Neural cell (in vitro differentiated cells): ENCODE measurements around the gene ARMC2.

Source experiments
- CTCF ChIP-seq: fragments of 450-650 bp; IDR thresholded peaks from 2 replicates; pipeline ENCODE4 v1.5.1; 2014; ENCODE audit warnings: antibody characterized with exemption, mild to moderate bottlenecking, moderate library complexity; ENCODE audit not compliant: poor library complexity, severe bottlenecking
- EZH2 ChIP-seq: fragments of 200-600, 300-800 bp; shearing (Covaris generic), sonication (generic); IDR thresholded peaks from 2 replicates; pipeline ENCODE4 v1.6.1; 2014; ENCODE audit warnings: antibody characterized with exemption, low read length, borderline replicate concordance, mild to moderate bottlenecking; ENCODE audit not compliant: insufficient read depth, poor library complexity, severe bottlenecking
- POLR2AphosphoS5 ChIP-seq: IDR thresholded peaks from 2 replicates; pipeline ENCODE4 v1.6.1; 2012
- RAD21 ChIP-seq: fragments of 450-650 bp; conservative IDR thresholded peaks from 2 replicates; pipeline ENCODE4 v1.6.1; 2014; ENCODE audit warnings: antibody characterized with exemption, mild to moderate bottlenecking, moderate library complexity
- REST ChIP-seq: IDR thresholded peaks from 2 replicates; pipeline ENCODE4 v1.6.1; 2012; ENCODE audit warnings: borderline replicate concordance

GRCh38 chr6:108961985-108962384 is 113.8 kb downstream of the ARMC2 start:
- no peak for TF ChIP-seq CTCF
- no peak for TF ChIP-seq POLR2AphosphoS5
- no peak for TF ChIP-seq EZH2
- TF ChIP-seq REST: no peak
- no peak for TF ChIP-seq RAD21
